ENCODE results near the gene UBN2.

DNA sequence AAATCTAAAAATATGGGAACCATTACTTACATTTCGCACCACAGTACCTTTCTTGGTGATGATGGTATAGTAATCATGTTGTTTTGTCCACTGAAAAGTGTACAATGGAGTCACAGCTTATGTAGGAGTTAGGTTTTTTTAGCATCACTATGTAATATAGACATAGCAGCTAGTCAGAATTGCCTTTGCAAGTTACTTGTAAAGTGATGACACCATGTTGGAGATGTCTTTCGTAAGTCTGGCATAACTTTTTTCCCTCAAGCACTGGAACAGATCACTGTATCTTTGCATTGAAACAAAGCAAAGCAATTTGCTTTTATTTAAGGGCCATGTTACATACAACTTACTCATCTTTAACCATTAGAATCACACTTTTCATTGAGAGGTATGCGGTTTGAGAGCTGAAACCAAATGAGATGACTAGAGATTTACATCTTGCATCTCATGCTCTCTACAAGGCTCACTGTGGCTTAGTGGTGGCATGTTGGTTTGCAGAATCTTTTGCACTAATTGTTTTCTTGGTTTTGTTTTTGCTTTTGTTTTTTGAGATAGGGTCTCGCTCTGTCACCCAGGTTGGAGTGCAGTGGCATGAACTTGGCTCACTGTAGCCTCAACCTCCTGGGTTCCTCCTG is 18.3 kb downstream of the UBN2 start:
- TF ChIP-seq POLR2AphosphoS5 (IDR thresholded peaks at IDR 0.05; ENCODE audit: borderline replicate concordance, low read depth, low read length) (no peak), EZH2 (IDR thresholded peaks at IDR 0.05) (no peak)

Measured in SK-N-MC (cell line).